C4-2B (cell line): Measurements from ENCODE around the gene RASSF7.

Experiments used
- CTCF ChIP-seq: fragments of 450-650 bp; conservative IDR thresholded peaks from 2 replicates; pipeline ENCODE4 v1.5.1; 2017; ENCODE audit warnings: mild to moderate bottlenecking
- ZFX ChIP-seq: fragments of 450-650 bp; IDR thresholded peaks from 2 replicates; pipeline ENCODE4 v1.6.1; 2017

GRCh38 chr11:579830-580601 lies 19.2 kb downstream of the RASSF7 start:
- TF ChIP-seq CTCF (no peak), ZFX (no peak)
